HCT116 (cell line): ENCODE data around the gene PKP3. TPM values are rescaled to one million over a fixed set of nuclear protein-coding genes. Genes with fewer than 3 reads are reported as not detected.

Experiments
- ATAC-seq: fragments of 200-7000 bp; cut with Tn5 transposase; 2 replicates; pipeline ENCODE4 v1.9.1; 2020; ENCODE audit warnings: mild to moderate bottlenecking, moderate library complexity
- BruUV-seq: library from RNA; stranded (reverse); fragments of 400-500 nt; replicated peaks from 2 replicates; lab custom pipeline; 2021; lab: Mats Ljungman, UMichigan
- CTCF ChIA-PET: fragments of 300-600 bp; sonication (Branson Sonifier 250); formaldehyde crosslinking; loops from one replicate; lab custom pipeline; 2021; ENCODE audit warnings: antibody characterized with exemption; lab: Charles Lee
- POLR2A ChIA-PET: fragments of 300-600, 350-600 bp; sonication (Branson Sonifier 250); formaldehyde crosslinking; loops from one replicate; lab custom pipeline; 2021; ENCODE audit warnings: antibody characterized with exemption; lab: Charles Lee
- RAD21 ChIA-PET, 2 experiments: fragments of 300-600 bp; sonication (Branson Sonifier 250); formaldehyde crosslinking; loops; one replicate each; lab custom pipeline; 2023; ENCODE audit warnings: low total read pairs in 2 of 2; ENCODE audit not compliant: uncharacterized antibody in 2 of 2, unreplicated experiment in 2 of 2, low non-redundant PET in 1 of 2; lab: Charles Lee
- DNase-seq: peaks from one replicate; pipeline ENCODE4 v3.0.0-alpha.2; 2010; ENCODE audit warnings: low read depth, low spot score
- H2AFZ ChIP-seq: fragments of 200-600 bp; shearing (Covaris generic), sonication (generic); 2 replicates; pipeline ENCODE4 v1.6.1; 2017; ENCODE audit warnings: low read depth, mixed run types, mixed read lengths, antibody characterized with exemption, low read length; ENCODE audit not compliant: poor library complexity, severe bottlenecking
- H3K27ac ChIP-seq: 2 replicates; pipeline ENCODE4 v1.5.1; 2012; ENCODE audit warnings: low read depth, low read length
- H3K27me3 ChIP-seq: fragments of 200-600 bp; sonication (generic); 2 replicates; pipeline ENCODE4 v1.6.1; 2016; ENCODE audit warnings: mixed run types, low read length, mixed read lengths; ENCODE audit not compliant: insufficient read depth
- H3K36me3 ChIP-seq, 2 experiments: fragments of 200-500 bp in 1 of 2; fragments of 200-600 bp in 1 of 2; sonication (Bioruptor generic) in 1 of 2; sonication (generic) in 1 of 2; 2 replicates each; pipeline versions ENCODE4 v1.5.1 to v1.6.1; 2014 to 2016; ENCODE audit warnings: low read length in 2 of 2, inconsistent platforms in 1 of 2, mixed read lengths in 1 of 2, mixed run types in 1 of 2; ENCODE audit not compliant: insufficient read depth in 2 of 2, control insufficient read depth in 1 of 2
- H3K4me1 ChIP-seq, 2 experiments: fragments of 200-600 bp in 1 of 2; sonication (generic) in 1 of 2; 2 replicates each; pipeline versions ENCODE4 v1.5.1 to v1.6.1; 2012 to 2017; ENCODE audit warnings: low read length in 2 of 2, inconsistent platforms in 1 of 2, mild to moderate bottlenecking in 1 of 2, mixed read lengths in 1 of 2, mixed run types in 1 of 2, moderate library complexity in 1 of 2; ENCODE audit not compliant: insufficient read depth in 2 of 2, control insufficient read depth in 1 of 2
- H3K4me2 ChIP-seq: fragments of 200-600 bp; sonication (generic); 2 replicates; pipeline ENCODE4 v1.6.1; 2017; ENCODE audit warnings: mixed run types, low read length, mixed read lengths
- H3K4me3 ChIP-seq, 2 experiments: fragments of 200-600 bp in 1 of 2; sonication (generic) in 1 of 2; replicated peaks in 1 of 2; 2 replicates each; pipeline ENCODE4 v1.5.1; 2011 to 2016; ENCODE audit warnings: low read length in 2 of 2, control low read depth in 1 of 2, low read depth in 1 of 2, mild to moderate bottlenecking in 1 of 2, mixed read lengths in 1 of 2, mixed run types in 1 of 2
- H3K79me2 ChIP-seq: fragments of 200-600 bp; sonication (generic); 2 replicates; pipeline ENCODE4 v1.6.1; 2017; ENCODE audit warnings: mild to moderate bottlenecking, mixed run types, low read length, moderate library complexity, mixed read lengths; ENCODE audit not compliant: insufficient read depth
- H3K9ac ChIP-seq: fragments of 200-600 bp; sonication (generic); 2 replicates; pipeline ENCODE4 v1.6.1; 2016; ENCODE audit warnings: low read length, mixed read lengths
- H3K9me2 ChIP-seq: fragments of 200-600 bp; sonication (generic), shearing (Covaris generic); 2 replicates; pipeline ENCODE4 v1.6.1; 2017; ENCODE audit warnings: mixed run types, mild to moderate bottlenecking, moderate library complexity; ENCODE audit not compliant: insufficient read depth
- H3K9me3 ChIP-seq, 2 experiments: fragments of 200-500 bp in 1 of 2; fragments of 200-600 bp in 1 of 2; sonication (Bioruptor generic) in 1 of 2; sonication (generic) in 1 of 2; 2 replicates each; pipeline ENCODE4 v1.6.1; 2014 to 2017; ENCODE audit warnings: low read length in 2 of 2, mixed read lengths in 2 of 2, inconsistent platforms in 1 of 2, low read depth in 1 of 2, mild to moderate bottlenecking in 1 of 2, mixed run types in 1 of 2, moderate library complexity in 1 of 2; ENCODE audit not compliant: control insufficient read depth in 1 of 2, insufficient read depth in 1 of 2
- H4K20me1 ChIP-seq: fragments of 200-600 bp; sonication (generic), shearing (Covaris generic); 2 replicates; pipeline ENCODE4 v1.6.1; 2017; ENCODE audit warnings: mixed run types, mild to moderate bottlenecking, moderate library complexity; ENCODE audit not compliant: insufficient read depth
- CEBPB ChIP-seq: IDR thresholded peaks from 2 replicates; pipeline ENCODE4 v1.6.1; 2012; ENCODE audit warnings: low read depth
- CTCF ChIP-seq, 3 experiments: fragments of 200-600 bp in 1 of 3; sonication (generic) in 1 of 3; IDR thresholded peaks in 2 of 3; conservative IDR thresholded peaks in 1 of 3; 2 replicates each; pipeline ENCODE4 v1.5.1; 2012 to 2017; ENCODE audit warnings: low read depth in 2 of 3, low read length in 2 of 3, antibody characterized with exemption in 1 of 3, borderline replicate concordance in 1 of 3, control low read depth in 1 of 3, mild to moderate bottlenecking in 1 of 3, mixed read lengths in 1 of 3, mixed run types in 1 of 3, moderate library complexity in 1 of 3; ENCODE audit not compliant: insufficient read depth in 1 of 3
- EGR1 ChIP-seq: IDR thresholded peaks from 2 replicates; pipeline ENCODE4 v1.6.1; 2012; ENCODE audit warnings: low read depth
- ELF1 ChIP-seq: IDR thresholded peaks from 2 replicates; pipeline ENCODE4 v1.6.1; 2012; ENCODE audit warnings: low read depth, borderline replicate concordance
- EZH2 ChIP-seq: fragments of 200-600 bp; sonication (generic); IDR thresholded peaks from 2 replicates; pipeline ENCODE4 v1.6.1; 2017; ENCODE audit warnings: antibody characterized with exemption, mixed run types
- FOSL1 ChIP-seq: IDR thresholded peaks from 2 replicates; pipeline ENCODE4 v1.6.1; 2012; ENCODE audit warnings: low read depth
- JUND ChIP-seq: IDR thresholded peaks from 2 replicates; pipeline ENCODE4 v1.6.1; 2012
- MAX ChIP-seq: IDR thresholded peaks from 2 replicates; pipeline ENCODE4 v1.6.1; 2012
- POLR2A ChIP-seq: IDR thresholded peaks from 2 replicates; pipeline ENCODE4 v1.7.0; 2011; ENCODE audit warnings: borderline replicate concordance; ENCODE audit not compliant: insufficient read depth, insufficient read length; ENCODE audit errors: extremely low read depth
- RAD21 ChIP-seq: IDR thresholded peaks from 2 replicates; pipeline ENCODE4 v1.6.1; 2012; ENCODE audit warnings: low read depth, mild to moderate bottlenecking
- REST ChIP-seq: IDR thresholded peaks from 2 replicates; pipeline ENCODE4 v1.6.1; 2012; ENCODE audit warnings: low read depth
- SIN3A ChIP-seq: IDR thresholded peaks from 2 replicates; pipeline ENCODE4 v1.6.1; 2012; ENCODE audit warnings: low read depth
- SP1 ChIP-seq: IDR thresholded peaks from 2 replicates; pipeline ENCODE4 v1.6.1; 2012; ENCODE audit warnings: low read depth
- SRF ChIP-seq: IDR thresholded peaks from 2 replicates; pipeline ENCODE4 v1.6.1; 2012; ENCODE audit warnings: low read depth
- TCF7L2 ChIP-seq: IDR thresholded peaks from 2 replicates; pipeline ENCODE4 v1.7.0; 2011; ENCODE audit warnings: borderline replicate concordance, inconsistent platforms; ENCODE audit not compliant: insufficient read depth, insufficient read length; ENCODE audit errors: extremely low read depth
- YY1 ChIP-seq: IDR thresholded peaks from 2 replicates; pipeline ENCODE4 v1.6.1; 2011; ENCODE audit warnings: low read length, low read depth, moderate library complexity, mild to moderate bottlenecking; ENCODE audit not compliant: insufficient replicate concordance; ENCODE audit errors: extremely low read depth
- ZBTB33 ChIP-seq: IDR thresholded peaks from 2 replicates; pipeline ENCODE4 v1.6.1; 2011; ENCODE audit warnings: mild to moderate bottlenecking, low read length, moderate library complexity; ENCODE audit not compliant: insufficient replicate concordance; ENCODE audit errors: extremely low read depth
- ZFX ChIP-seq: fragments of 450-650 bp; IDR thresholded peaks from 2 replicates; pipeline ENCODE4 v1.6.1; 2017
- ZNF274 ChIP-seq: fragments of 200-500 bp; sonication (Bioruptor generic); IDR thresholded peaks from 2 replicates; pipeline ENCODE4 v1.6.1; 2014; ENCODE audit warnings: mild to moderate bottlenecking, low read depth, low read length, inconsistent platforms
- intact Hi-C: fragments of 100-400 bp; cut with micrococcal nuclease; formaldehyde crosslinking; loops from 2 replicates; pipeline ENCODE4 v1.10.0; 2022
- total RNA-seq: library from RNA; stranded (reverse); gene quantifications from one replicate; pipeline ENCODE4 v1.2.1, GENCODE V29; 2021; ENCODE audit not compliant: unreplicated experiment

Gene PKP3
- total RNA-seq, 1 experiment from 2014 or later = 157 TPM

GRCh38 chr11:443542-444199, 49.7 kb downstream of the PKP3 start:
- ChIA-PET CTCF (interaction anchor here (0.8 kb wide), 1 partner anchor 37 kb away, joined by 4 read pairs; no protein-coding TSS in a partner anchor), POLR2A (interaction anchor here (1.8 kb wide), 1 partner anchor 37 kb away, joined by 4 read pairs; no protein-coding TSS in a partner anchor), RAD21 (no interaction called here)
- H3K79me2 ChIP-seq = peaks cover 11% of the 10 kb centered on the region; the same call in 1 of the 2 replicates
- TF ChIP-seq CEBPB (no peak), ELF1 (no peak), YY1 (no peak), ZBTB33 (no peak), FOSL1 (no peak), MAX (no peak), EGR1 (no peak), SRF (no peak), TCF7L2 (no peak), ZFX (no peak), SIN3A (no peak), ZNF274 (no peak), CTCF (IDR thresholded peaks at IDR 0.05 in 2 of 3, conservative IDR thresholded peaks at IDR 0.05 in 1 of 3; ENCODE audit: borderline replicate concordance in 1 of 3, insufficient read depth in 1 of 3, low read depth in 2 of 3, low read length in 2 of 3) (no peak), SP1 (no peak), JUND (no peak), REST (no peak), RAD21 (no peak), POLR2A (no peak), EZH2 (no peak)
- H3K9me3 ChIP-seq = no peaks in the 10 kb centered on the region
- H3K9me2 ChIP-seq = no peaks in the 10 kb centered on the region
- no peaks in the 10 kb centered on the region for H3K27me3 ChIP-seq
- H3K4me2 ChIP-seq = no peak overlapping the region
- BruUV-seq = no TSS peak
- peaks cover 18 to 41% of the 10 kb centered on the region in 2 experiments for H3K4me1 ChIP-seq
- no peaks in the 10 kb centered on the region for H3K36me3 ChIP-seq
- DNase-seq (no peak), ATAC-seq (no peak)
- H4K20me1 ChIP-seq = no peaks in the 10 kb centered on the region
- H3K4me3 ChIP-seq = no peak overlapping the region
- intact Hi-C loops = no loop called here
- H2AFZ ChIP-seq = no peak overlapping the region
- no peak overlapping the region for H3K9ac ChIP-seq
- H3K27ac ChIP-seq = no peak overlapping the region
